Ovary (tissue), 3 donors: Measurements from ENCODE around the gene GABRR3.

Experiments
- CTCF ChIP-seq, 3 donors: fragments of 450-650 bp in 2 of 3; fragments of 200-600 bp in 1 of 3; IDR thresholded peaks; one replicate each; pipeline versions ENCODE4 v1.5.1 to v1.8.0; 2016 to 2022; ENCODE audit warnings: antibody characterized with exemption in 3 of 3, mild to moderate bottlenecking in 1 of 3
- EP300 ChIP-seq: sonication (generic); formaldehyde crosslinking; IDR thresholded peaks from one replicate; pipeline ENCODE4 v1.6.1; 2017; ENCODE audit warnings: antibody characterized with exemption
- POLR2A ChIP-seq: fragments of 450-650 bp; IDR thresholded peaks from one replicate; pipeline ENCODE4 v1.6.1; 2017; ENCODE audit warnings: antibody characterized with exemption, mild to moderate bottlenecking, moderate library complexity
- donor health status: DM: no; HTN: no; CAD: no.

- TF ChIP-seq CTCF (IDR thresholded peaks at IDR 0.05) (no peak), POLR2A (no peak), EP300 (no peak)
Measured at GRCh38 chr3:98034486-98034885, 629 bp downstream of the GABRR3 start.
